HepG2 (cell line): ENCODE measurements around the gene NARF. TPM values are rescaled to one million over a fixed set of nuclear protein-coding genes. Genes with fewer than 3 reads are reported as not detected.
A peak's percentile ranks its signal among the peaks of the same experiment; 100 is the strongest.

ENCODE experiments used
- AKAP8 ChIP-seq: sonication (generic); formaldehyde crosslinking; IDR thresholded peaks from 2 replicates; pipeline ENCODE4 v1.5.1; 2020; ENCODE audit warnings: mild to moderate bottlenecking, missing genetic modification reagents
- ARHGAP35 ChIP-seq: sonication (generic); formaldehyde crosslinking; IDR thresholded peaks from 2 replicates; pipeline ENCODE4 v1.9.0; 2022; ENCODE audit warnings: mild to moderate bottlenecking, inconsistent platforms, moderate library complexity, missing genetic modification reagents, borderline replicate concordance
- ASH2L ChIP-seq: fragments of 300-600, 200-600 bp; sonication (generic); IDR thresholded peaks from 2 replicates; pipeline ENCODE4 v1.7.0; 2017; ENCODE audit warnings: low read depth, mild to moderate bottlenecking, moderate library complexity, mixed read lengths, low read length; ENCODE audit not compliant: insufficient read length
- CC2D1A ChIP-seq: sonication (generic); formaldehyde crosslinking; IDR thresholded peaks from 2 replicates; pipeline ENCODE4 v1.8.1; 2023; ENCODE audit warnings: mild to moderate bottlenecking, missing genetic modification reagents
- KDM3A ChIP-seq: IDR thresholded peaks from 2 replicates; pipeline ENCODE4 v1.6.1; 2018; ENCODE audit warnings: low read depth, missing compliant biosample characterization
- KLF9 ChIP-seq: IDR thresholded peaks from 2 replicates; pipeline ENCODE4 v1.6.1; 2016; ENCODE audit warnings: low read depth
- MLLT10 ChIP-seq: sonication (generic); formaldehyde crosslinking; IDR thresholded peaks from 2 replicates; pipeline ENCODE4 v1.4.0; 2020; ENCODE audit warnings: missing genetic modification reagents
- MLXIP ChIP-seq: sonication (generic); formaldehyde crosslinking; IDR thresholded peaks from 2 replicates; pipeline ENCODE4 v1.9.0; 2021; ENCODE audit warnings: missing genetic modification reagents, borderline replicate concordance
- NCOR1 ChIP-seq: fragments of 200-600 bp; sonication (generic); IDR thresholded peaks from 2 replicates; pipeline ENCODE4 v1.7.0; 2017; ENCODE audit warnings: antibody characterized with exemption, low read length, borderline replicate concordance
- NFATC3 ChIP-seq: sonication (generic); formaldehyde crosslinking; IDR thresholded peaks from 2 replicates; pipeline ENCODE4 v1.5.1; 2020; ENCODE audit warnings: mild to moderate bottlenecking, missing genetic modification reagents
- NONO ChIP-seq, 2 experiments: fragments of 450-650 bp in 1 of 2; sonication (generic) in 1 of 2; formaldehyde crosslinking in 1 of 2; IDR thresholded peaks in 1 of 2; conservative IDR thresholded peaks in 1 of 2; 2 replicates each; pipeline versions ENCODE4 v1.6.1 to v1.8.0; 2017 to 2022; ENCODE audit warnings: mild to moderate bottlenecking in 1 of 2, missing genetic modification reagents in 1 of 2, moderate library complexity in 1 of 2
- PAF1 ChIP-seq: IDR thresholded peaks from 2 replicates; pipeline ENCODE4 v1.6.1; 2016; ENCODE audit warnings: missing genetic modification reagents, missing compliant biosample characterization
- RFXANK ChIP-seq: IDR thresholded peaks from 2 replicates; pipeline ENCODE4 v1.6.1; 2016
- RORA ChIP-seq: sonication (generic); formaldehyde crosslinking; IDR thresholded peaks from 2 replicates; pipeline ENCODE4 v1.5.0; 2020; ENCODE audit warnings: mild to moderate bottlenecking, missing genetic modification reagents, moderate library complexity
- SKI ChIP-seq: fragments of 450-650 bp; IDR thresholded peaks from one replicate; pipeline ENCODE4 v1.6.1; 2018; ENCODE audit warnings: mild to moderate bottlenecking; ENCODE audit not compliant: partially characterized antibody
- SP5 ChIP-seq: IDR thresholded peaks from 2 replicates; pipeline ENCODE4 v1.6.1; 2016; ENCODE audit warnings: low read depth, borderline replicate concordance
- TBL1XR1 ChIP-seq: fragments of 150-350 bp; IDR thresholded peaks from 2 replicates; pipeline ENCODE4 v1.6.1; 2014; ENCODE audit warnings: borderline replicate concordance, low read length; ENCODE audit not compliant: partially characterized antibody
- TCF7L2 ChIP-seq: IDR thresholded peaks from 2 replicates; pipeline ENCODE4 v1.6.1; 2011; ENCODE audit warnings: mild to moderate bottlenecking, low read depth, low read length, moderate library complexity
- ZBTB3 ChIP-seq: sonication (generic); formaldehyde crosslinking; IDR thresholded peaks from 2 replicates; pipeline ENCODE4 v1.4.0; 2020; ENCODE audit warnings: low read depth, mild to moderate bottlenecking, moderate library complexity, missing genetic modification reagents, borderline replicate concordance
- ZNF382 ChIP-seq: sonication (generic); formaldehyde crosslinking; IDR thresholded peaks from 2 replicates; pipeline ENCODE4 v1.5.0; 2020; ENCODE audit warnings: missing genetic modification reagents, mild to moderate bottlenecking, borderline replicate concordance
- ZNF543 ChIP-seq: sonication (generic); formaldehyde crosslinking; IDR thresholded peaks from 2 replicates; pipeline ENCODE4 v1.4.0; 2020; ENCODE audit warnings: mild to moderate bottlenecking, missing genetic modification reagents
- ZNF619 ChIP-seq: sonication (generic); formaldehyde crosslinking; IDR thresholded peaks from 2 replicates; pipeline ENCODE4 v1.4.0; 2020; ENCODE audit warnings: mild to moderate bottlenecking, missing genetic modification reagents
- polyA plus RNA-seq, 8 experiments: library from polyadenylated mRNA; depleted of rRNA in 3 of 8; stranded (reverse) in 7 of 8; unstranded in 1 of 8; fragments of >200 nt; fragmentation: Illumina TruSeq in 4 of 8; extraction: Trizol in 4 of 8; gene quantifications; 2 replicates each; pipeline versions ENCODE4 v1.2.1 to v1.2.3, GENCODE V29; 2011 to 2016; ENCODE audit warnings: low read depth in 4 of 8, missing spikeins in 1 of 8, mixed read lengths in 1 of 8; ENCODE audit not compliant: insufficient read depth in 1 of 8
- total RNA-seq, 5 experiments: library from RNA; depleted of rRNA; stranded (reverse); fragments of >200 nt; fragmentation: Illumina TruSeq; extraction: Trizol; gene quantifications; 2 replicates each; pipeline ENCODE4 v1.2.3, GENCODE V29; 2016; ENCODE audit warnings: low read depth in 1 of 5
- TF ChIP-seq, protein P1 (sequence below): sonication (generic); formaldehyde crosslinking; IDR thresholded peaks from 2 replicates; pipeline ENCODE4 v1.4.0; 2020; ENCODE audit warnings: mild to moderate bottlenecking, missing genetic modification reagents, borderline replicate concordance

The NARF gene
- total and polyA plus RNA-seq, 2 of the 13 experiments (the other 11 are each of a cell fraction or from before 2014, with no cell fraction given): 61.1 to 144 TPM

- TF ChIP-seq ZBTB3 (CRISPR knock-in tag) (peak; percentile 96), MLLT10 (CRISPR knock-in tag) (no peak), TCF7L2 (no peak), SP5 (peak; percentile 60; the same call in 1 of the 2 replicates), RFXANK (CRISPR knock-in tag) (peak; percentile 88), ZNF543 (CRISPR knock-in tag) (peak; percentile 98), ASH2L (peak; percentile 96), ZNF382 (CRISPR knock-in tag) (no peak), NCOR1 (peak; percentile 35; the same call in 1 of the 2 replicates), NFATC3 (CRISPR knock-in tag) (no peak), ARHGAP35 (CRISPR knock-in tag) (peak; percentile 62), MLXIP (0 out of 2 replicates have a peak, but pooled peaks have one; percentile 50), KDM3A (CRISPR knock-in tag) (peak; percentile 87; the same call in 1 of the 2 replicates), SKI (peak; percentile 52), TBL1XR1 (peak; percentile 13), PAF1 (CRISPR knock-in tag) (no peak), NONO (IDR thresholded peaks at IDR 0.05) (no peak), NONO (CRISPR knock-in tag; conservative IDR thresholded peaks at IDR 0.05) (peak; percentile 82), KLF9 (CRISPR knock-in tag) (peak; percentile 61; the same call in 1 of the 2 replicates), CC2D1A (CRISPR knock-in tag) (no peak), ZNF619 (CRISPR knock-in tag) (peak; percentile 98; the same call in 1 of the 2 replicates), RORA (CRISPR knock-in tag) (no peak; the same call in 1 of the 2 replicates), AKAP8 (CRISPR knock-in tag) (peak; percentile 50; the same call in 1 of the 2 replicates)
- TF ChIP-seq, protein P1, sequence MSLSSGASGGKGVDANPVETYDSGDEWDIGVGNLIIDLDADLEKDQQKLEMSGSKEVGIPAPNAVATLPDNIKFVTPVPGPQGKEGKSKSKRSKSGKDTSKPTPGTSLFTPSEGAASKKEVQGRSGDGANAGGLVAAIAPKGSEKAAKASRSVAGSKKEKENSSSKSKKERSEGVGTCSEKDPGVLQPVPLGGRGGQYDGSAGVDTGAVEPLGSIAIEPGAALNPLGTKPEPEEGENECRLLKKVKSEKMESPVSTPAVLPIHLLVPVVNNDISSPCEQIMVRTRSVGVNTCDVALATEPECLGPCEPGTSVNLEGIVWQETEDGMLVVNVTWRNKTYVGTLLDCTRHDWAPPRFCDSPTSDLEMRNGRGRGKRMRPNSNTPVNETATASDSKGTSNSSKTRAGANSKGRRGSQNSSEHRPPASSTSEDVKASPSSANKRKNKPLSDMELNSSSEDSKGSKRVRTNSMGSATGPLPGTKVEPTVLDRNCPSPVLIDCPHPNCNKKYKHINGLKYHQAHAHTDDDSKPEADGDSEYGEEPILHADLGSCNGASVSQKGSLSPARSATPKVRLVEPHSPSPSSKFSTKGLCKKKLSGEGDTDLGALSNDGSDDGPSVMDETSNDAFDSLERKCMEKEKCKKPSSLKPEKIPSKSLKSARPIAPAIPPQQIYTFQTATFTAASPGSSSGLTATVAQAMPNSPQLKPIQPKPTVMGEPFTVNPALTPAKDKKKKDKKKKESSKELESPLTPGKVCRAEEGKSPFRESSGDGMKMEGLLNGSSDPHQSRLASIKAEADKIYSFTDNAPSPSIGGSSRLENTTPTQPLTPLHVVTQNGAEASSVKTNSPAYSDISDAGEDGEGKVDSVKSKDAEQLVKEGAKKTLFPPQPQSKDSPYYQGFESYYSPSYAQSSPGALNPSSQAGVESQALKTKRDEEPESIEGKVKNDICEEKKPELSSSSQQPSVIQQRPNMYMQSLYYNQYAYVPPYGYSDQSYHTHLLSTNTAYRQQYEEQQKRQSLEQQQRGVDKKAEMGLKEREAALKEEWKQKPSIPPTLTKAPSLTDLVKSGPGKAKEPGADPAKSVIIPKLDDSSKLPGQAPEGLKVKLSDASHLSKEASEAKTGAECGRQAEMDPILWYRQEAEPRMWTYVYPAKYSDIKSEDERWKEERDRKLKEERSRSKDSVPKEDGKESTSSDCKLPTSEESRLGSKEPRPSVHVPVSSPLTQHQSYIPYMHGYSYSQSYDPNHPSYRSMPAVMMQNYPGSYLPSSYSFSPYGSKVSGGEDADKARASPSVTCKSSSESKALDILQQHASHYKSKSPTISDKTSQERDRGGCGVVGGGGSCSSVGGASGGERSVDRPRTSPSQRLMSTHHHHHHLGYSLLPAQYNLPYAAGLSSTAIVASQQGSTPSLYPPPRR: peak; percentile 75; the same call in 1 of the 2 replicates
These were observed at the start of gene NARF (continued) for GRCh38 chr17:82458179-82458884.
